K562 (cell line): ENCODE results near the gene DGCR2. TPM values are rescaled to one million over a fixed set of nuclear protein-coding genes. Genes with fewer than 3 reads are reported as not detected.

ENCODE experiments used
- CREBBP ChIP-seq: IDR thresholded peaks from one replicate; pipeline ENCODE4 v1.6.1; 2012; ENCODE audit warnings: low read depth, mild to moderate bottlenecking, control low read depth, inconsistent platforms, low read length
- CXXC5 ChIP-seq: fragments of 250-450 bp; sonication (Bioruptor Pico); IDR thresholded peaks from 2 replicates; pipeline ENCODE4 v1.8.0; 2022; ENCODE audit warnings: inconsistent platforms, mild to moderate bottlenecking, moderate library complexity
- ETV1 ChIP-seq: fragments of 450-650 bp; conservative IDR thresholded peaks from 2 replicates; pipeline ENCODE4 v1.6.1; 2016; ENCODE audit warnings: missing genetic modification characterization, control low read depth, low read depth, missing compliant biosample characterization
- FUS ChIP-seq: fragments of 200-400 bp; formaldehyde crosslinking; optimal IDR thresholded peaks from 2 replicates; pipeline ENCODE3; 2017; ENCODE audit warnings: low read depth, low read length
- GATAD2B ChIP-seq: fragments of 450-650 bp; IDR thresholded peaks from 2 replicates; pipeline ENCODE4 v1.6.1; 2017; ENCODE audit warnings: mild to moderate bottlenecking, borderline replicate concordance
- HEY1 ChIP-seq: fragments of 250-450 bp; sonication (Bioruptor Pico); IDR thresholded peaks from 2 replicates; pipeline ENCODE4 v1.5.0; 2020; ENCODE audit warnings: mild to moderate bottlenecking, moderate library complexity, borderline replicate concordance
- LEF1 ChIP-seq: fragments of 450-650 bp; IDR thresholded peaks from 2 replicates; pipeline ENCODE4 v1.6.1; 2016; ENCODE audit warnings: mild to moderate bottlenecking
- MEIS2 ChIP-seq: fragments of 450-650 bp; IDR thresholded peaks from 2 replicates; pipeline ENCODE4 v1.6.1; 2014; ENCODE audit warnings: mild to moderate bottlenecking; ENCODE audit not compliant: partially characterized antibody
- MTA1 ChIP-seq: fragments of 450-650 bp; IDR thresholded peaks from 2 replicates; pipeline ENCODE4 v1.6.1; 2017; ENCODE audit warnings: borderline replicate concordance
- SMAD2 ChIP-seq: fragments of 150-350 bp; IDR thresholded peaks from 2 replicates; pipeline ENCODE4 v1.6.1; 2014; ENCODE audit warnings: low read depth, mild to moderate bottlenecking, low read length
- TOE1 ChIP-seq, 2 experiments: fragments of 450-650 bp in 1 of 2; sonication (generic) in 1 of 2; formaldehyde crosslinking in 1 of 2; IDR thresholded peaks; 2 replicates each; pipeline versions ENCODE4 v1.7.1 to v1.8.0; 2016 to 2022; ENCODE audit warnings: borderline replicate concordance in 2 of 2, mild to moderate bottlenecking in 2 of 2, antibody characterized with exemption in 1 of 2, inconsistent platforms in 1 of 2, low read depth in 1 of 2, missing genetic modification reagents in 1 of 2, moderate library complexity in 1 of 2
- ZNF347 ChIP-seq: fragments of 450-650 bp; formaldehyde crosslinking; IDR thresholded peaks from 2 replicates; pipeline ENCODE4 v1.4.0; 2020; ENCODE audit warnings: low read depth, mild to moderate bottlenecking, moderate library complexity
- polyA plus RNA-seq, 8 experiments: library from polyadenylated mRNA; depleted of rRNA in 4 of 8; stranded (reverse) in 5 of 8; unstranded in 3 of 8; fragments of >200 nt; fragmentation: Nextera tagmentation in 2 of 8; fragmentation: Illumina TruSeq in 1 of 8; extraction: Ambion mirVana in 2 of 8; extraction: Trizol in 1 of 8; gene quantifications; 2 replicates each; pipeline versions ENCODE4 v1.2.1 to v1.2.3, GENCODE V29; 2011 to 2014; ENCODE audit warnings: inconsistent platforms in 1 of 8, missing spikeins in 1 of 8
- total RNA-seq, 7 experiments: library from RNA; depleted of rRNA in 6 of 7; stranded (reverse); fragments of >200 nt in 6 of 7; fragmentation: Illumina TruSeq in 2 of 7; extraction: Trizol in 2 of 7; gene quantifications; 2 replicates each; pipeline versions ENCODE4 v1.2.1 to v1.2.3, GENCODE V29; 2011 to 2021; ENCODE audit warnings: low replicate concordance in 1 of 7
- TF ChIP-seq, protein P1 (sequence below): fragments of 250-450 bp; sonication (Bioruptor Pico); IDR thresholded peaks from 2 replicates; pipeline ENCODE4 v1.6.1; 2021; ENCODE audit warnings: mild to moderate bottlenecking
- TF ChIP-seq, protein P2 (sequence below), 2 experiments: fragments of 450-650 bp in 1 of 2; sonication (generic) in 1 of 2; formaldehyde crosslinking in 1 of 2; IDR thresholded peaks in 1 of 2; conservative IDR thresholded peaks in 1 of 2; 2 replicates each; pipeline versions ENCODE4 v1.6.1 to v1.8.1; 2016 to 2023; ENCODE audit warnings: mild to moderate bottlenecking in 2 of 2, moderate library complexity in 2 of 2, inconsistent platforms in 1 of 2, missing genetic modification reagents in 1 of 2
- TF ChIP-seq, protein P3 (sequence below), 2 experiments: fragments of 200-800 bp in 1 of 2; sonication (Bioruptor generic) in 1 of 2; sonication (generic) in 1 of 2; formaldehyde crosslinking in 1 of 2; IDR thresholded peaks in 1 of 2; conservative IDR thresholded peaks in 1 of 2; 2 replicates each; pipeline versions ENCODE4 v1.5.0 to v1.6.1; 2016 to 2020; ENCODE audit warnings: missing compliant biosample characterization in 1 of 2, missing genetic modification characterization in 1 of 2, missing genetic modification reagents in 1 of 2
- TF ChIP-seq, protein P4 (sequence below): fragments of 250-450 bp; sonication (Bioruptor Pico); IDR thresholded peaks from 2 replicates; pipeline ENCODE4 v1.5.0; 2021; ENCODE audit warnings: mild to moderate bottlenecking, borderline replicate concordance
- TF ChIP-seq, protein P5 (sequence below): fragments of 150-350 bp; conservative IDR thresholded peaks from 2 replicates; pipeline ENCODE4 v1.6.1; 2014; ENCODE audit warnings: low read length

The DGCR2 gene
- total and polyA plus RNA-seq, 9 of the 15 experiments (the other 6 are each of a cell fraction or from before 2014, with no cell fraction given) = 0.69 to 101 (median 56.4) TPM

DNA sequence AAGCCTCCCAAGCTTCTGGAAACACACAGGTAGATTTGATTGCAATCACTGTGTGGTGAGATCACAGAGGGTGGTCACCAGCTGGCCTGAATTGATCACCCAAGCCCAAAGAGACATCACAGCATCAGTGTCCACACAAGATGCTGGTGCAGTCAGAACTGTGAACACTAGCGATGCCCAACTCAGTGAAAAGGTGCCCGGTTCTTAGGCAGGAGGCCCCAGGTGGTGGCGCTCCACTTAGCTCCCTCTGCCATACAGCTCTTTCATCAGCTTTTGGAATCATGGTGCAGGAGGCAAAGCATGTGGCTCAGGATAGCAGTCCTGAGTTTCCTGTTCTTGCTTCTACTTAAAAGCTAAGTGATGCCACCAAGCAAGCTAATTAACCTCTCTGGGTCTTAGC lies 11.1 kb downstream of the DGCR2 start (continued):
- TF ChIP-seq SMAD2 (no peak), LEF1 (no peak), ETV1 (tag) (no peak), HEY1 (CRISPR knock-in tag) (no peak), CXXC5 (peak; percentile 28; the same call in 1 of the 2 replicates), MEIS2 (no peak), TOE1 (IDR thresholded peaks at IDR 0.05; ENCODE audit: borderline replicate concordance) (peak; percentile 11; the same call in 1 of the 2 replicates), TOE1 (CRISPR knock-in tag; IDR thresholded peaks at IDR 0.05; ENCODE audit: borderline replicate concordance, low read depth) (no peak), GATAD2B (no peak), CREBBP (no peak), FUS (no peak), ZNF347 (CRISPR knock-in tag) (no peak), MTA1 (no peak)
- TF ChIP-seq, protein P1, sequence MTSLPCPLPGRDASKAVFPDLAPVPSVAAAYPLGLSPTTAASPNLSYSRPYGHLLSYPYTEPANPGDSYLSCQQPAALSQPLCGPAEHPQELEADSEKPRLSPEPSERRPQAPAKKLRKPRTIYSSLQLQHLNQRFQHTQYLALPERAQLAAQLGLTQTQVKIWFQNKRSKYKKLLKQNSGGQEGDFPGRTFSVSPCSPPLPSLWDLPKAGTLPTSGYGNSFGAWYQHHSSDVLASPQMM = no peak
- TF ChIP-seq, protein P2, sequence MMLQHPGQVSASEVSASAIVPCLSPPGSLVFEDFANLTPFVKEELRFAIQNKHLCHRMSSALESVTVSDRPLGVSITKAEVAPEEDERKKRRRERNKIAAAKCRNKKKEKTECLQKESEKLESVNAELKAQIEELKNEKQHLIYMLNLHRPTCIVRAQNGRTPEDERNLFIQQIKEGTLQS (IDR thresholded peaks at IDR 0.05) = peak; percentile 40; the same call in 1 of the 2 replicates
- TF ChIP-seq, protein P2 (CRISPR knock-in tag; conservative IDR thresholded peaks at IDR 0.05) = 0 out of 2 replicates have a peak, but pooled peaks have one; percentile 30
- TF ChIP-seq, protein P3, sequence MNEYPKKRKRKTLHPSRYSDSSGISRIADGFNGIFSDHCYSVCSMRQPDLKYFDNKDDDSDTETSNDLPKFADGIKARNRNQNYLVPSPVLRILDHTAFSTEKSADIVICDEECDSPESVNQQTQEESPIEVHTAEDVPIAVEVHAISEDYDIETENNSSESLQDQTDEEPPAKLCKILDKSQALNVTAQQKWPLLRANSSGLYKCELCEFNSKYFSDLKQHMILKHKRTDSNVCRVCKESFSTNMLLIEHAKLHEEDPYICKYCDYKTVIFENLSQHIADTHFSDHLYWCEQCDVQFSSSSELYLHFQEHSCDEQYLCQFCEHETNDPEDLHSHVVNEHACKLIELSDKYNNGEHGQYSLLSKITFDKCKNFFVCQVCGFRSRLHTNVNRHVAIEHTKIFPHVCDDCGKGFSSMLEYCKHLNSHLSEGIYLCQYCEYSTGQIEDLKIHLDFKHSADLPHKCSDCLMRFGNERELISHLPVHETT (CRISPR knock-in tag; conservative IDR thresholded peaks at IDR 0.05 in 1 of 2, IDR thresholded peaks at IDR 0.05 in 1 of 2) = no peak
- TF ChIP-seq, protein P4, sequence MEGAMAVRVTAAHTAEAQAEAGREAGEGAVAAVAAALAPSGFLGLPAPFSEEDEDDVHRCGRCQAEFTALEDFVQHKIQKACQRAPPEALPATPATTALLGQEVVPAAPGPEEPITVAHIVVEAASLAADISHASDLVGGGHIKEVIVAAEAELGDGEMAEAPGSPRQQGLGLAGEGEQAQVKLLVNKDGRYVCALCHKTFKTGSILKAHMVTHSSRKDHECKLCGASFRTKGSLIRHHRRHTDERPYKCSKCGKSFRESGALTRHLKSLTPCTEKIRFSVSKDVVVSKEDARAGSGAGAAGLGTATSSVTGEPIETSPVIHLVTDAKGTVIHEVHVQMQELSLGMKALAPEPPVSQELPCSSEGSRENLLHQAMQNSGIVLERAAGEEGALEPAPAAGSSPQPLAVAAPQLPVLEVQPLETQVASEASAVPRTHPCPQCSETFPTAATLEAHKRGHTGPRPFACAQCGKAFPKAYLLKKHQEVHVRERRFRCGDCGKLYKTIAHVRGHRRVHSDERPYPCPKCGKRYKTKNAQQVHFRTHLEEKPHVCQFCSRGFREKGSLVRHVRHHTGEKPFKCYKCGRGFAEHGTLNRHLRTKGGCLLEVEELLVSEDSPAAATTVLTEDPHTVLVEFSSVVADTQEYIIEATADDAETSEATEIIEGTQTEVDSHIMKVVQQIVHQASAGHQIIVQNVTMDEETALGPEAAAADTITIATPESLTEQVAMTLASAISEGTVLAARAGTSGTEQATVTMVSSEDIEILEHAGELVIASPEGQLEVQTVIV (CRISPR knock-in tag) = no peak
- TF ChIP-seq, protein P5, sequence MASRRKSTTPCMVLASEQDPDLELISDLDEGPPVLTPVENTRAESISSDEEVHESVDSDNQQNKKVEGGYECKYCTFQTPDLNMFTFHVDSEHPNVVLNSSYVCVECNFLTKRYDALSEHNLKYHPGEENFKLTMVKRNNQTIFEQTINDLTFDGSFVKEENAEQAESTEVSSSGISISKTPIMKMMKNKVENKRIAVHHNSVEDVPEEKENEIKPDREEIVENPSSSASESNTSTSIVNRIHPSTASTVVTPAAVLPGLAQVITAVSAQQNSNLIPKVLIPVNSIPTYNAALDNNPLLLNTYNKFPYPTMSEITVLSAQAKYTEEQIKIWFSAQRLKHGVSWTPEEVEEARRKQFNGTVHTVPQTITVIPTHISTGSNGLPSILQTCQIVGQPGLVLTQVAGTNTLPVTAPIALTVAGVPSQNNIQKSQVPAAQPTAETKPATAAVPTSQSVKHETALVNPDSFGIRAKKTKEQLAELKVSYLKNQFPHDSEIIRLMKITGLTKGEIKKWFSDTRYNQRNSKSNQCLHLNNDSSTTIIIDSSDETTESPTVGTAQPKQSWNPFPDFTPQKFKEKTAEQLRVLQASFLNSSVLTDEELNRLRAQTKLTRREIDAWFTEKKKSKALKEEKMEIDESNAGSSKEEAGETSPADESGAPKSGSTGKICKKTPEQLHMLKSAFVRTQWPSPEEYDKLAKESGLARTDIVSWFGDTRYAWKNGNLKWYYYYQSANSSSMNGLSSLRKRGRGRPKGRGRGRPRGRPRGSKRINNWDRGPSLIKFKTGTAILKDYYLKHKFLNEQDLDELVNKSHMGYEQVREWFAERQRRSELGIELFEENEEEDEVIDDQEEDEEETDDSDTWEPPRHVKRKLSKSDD = 0 out of 2 replicates have a peak, but pooled peaks have one; percentile 34
